DLD1 (cell line): ENCODE data around the gene ADRA2C.

ENCODE experiments used
- in situ Hi-C: cut with HindIII; loops from 2 replicates; pipeline ENCODE4 v1.10.0; 2017; ENCODE audit warnings: low sequenced_read_pairs

The ADRA2C gene

DNA sequence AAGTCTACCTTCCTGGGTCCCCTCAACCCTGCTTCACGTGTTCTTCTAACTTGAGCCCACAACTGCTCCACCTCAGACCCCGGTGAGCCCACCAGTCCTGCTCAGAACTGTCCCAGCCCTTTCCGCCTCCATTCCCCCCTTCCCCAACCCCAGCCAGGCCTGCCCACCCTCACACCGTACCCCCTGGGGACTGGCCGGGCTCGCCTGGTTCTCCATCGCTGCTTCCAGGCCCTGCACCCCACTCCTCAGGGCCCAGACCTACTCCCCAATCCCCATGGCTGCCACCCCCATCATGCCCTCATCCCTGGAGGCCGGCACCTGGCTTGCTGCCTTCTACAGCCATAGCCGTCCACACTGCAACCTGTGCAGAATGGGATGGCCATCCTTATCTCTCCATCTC is 23.4 kb downstream of the ADRA2C start:
- in situ Hi-C loops: no loop called here

DNA sequence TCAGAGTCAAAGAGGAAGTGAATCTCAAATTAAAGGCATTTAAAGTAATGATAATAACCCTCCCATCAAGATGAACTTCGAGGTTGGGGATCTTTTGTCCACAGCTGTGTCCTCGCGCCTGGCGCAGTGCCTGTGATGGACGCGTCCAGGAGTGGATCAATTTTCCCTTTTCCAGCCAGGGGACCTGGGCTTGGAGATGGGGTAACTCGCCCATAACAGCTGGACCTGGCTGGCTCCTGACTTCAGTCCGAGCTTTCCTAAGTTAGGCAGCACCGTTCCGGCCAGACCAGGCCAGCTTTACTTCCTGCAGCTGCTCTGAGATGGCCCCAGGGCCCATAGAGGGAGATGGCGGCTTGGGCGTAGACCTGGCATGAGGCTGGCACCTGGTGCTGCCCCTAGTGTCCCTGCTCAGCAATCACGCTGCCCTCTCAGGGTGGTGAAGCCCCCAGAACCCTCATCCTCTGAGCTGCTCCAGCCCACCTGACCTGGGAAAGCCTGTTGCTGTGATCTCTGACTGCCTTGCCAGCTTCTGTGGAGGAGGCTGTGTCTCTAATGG is 23.9 kb downstream of the ADRA2C start:
- in situ Hi-C loops: loop anchor here (10.0 kb wide), 1 partner anchor 55 kb away; no protein-coding TSS in a partner anchor

DNA sequence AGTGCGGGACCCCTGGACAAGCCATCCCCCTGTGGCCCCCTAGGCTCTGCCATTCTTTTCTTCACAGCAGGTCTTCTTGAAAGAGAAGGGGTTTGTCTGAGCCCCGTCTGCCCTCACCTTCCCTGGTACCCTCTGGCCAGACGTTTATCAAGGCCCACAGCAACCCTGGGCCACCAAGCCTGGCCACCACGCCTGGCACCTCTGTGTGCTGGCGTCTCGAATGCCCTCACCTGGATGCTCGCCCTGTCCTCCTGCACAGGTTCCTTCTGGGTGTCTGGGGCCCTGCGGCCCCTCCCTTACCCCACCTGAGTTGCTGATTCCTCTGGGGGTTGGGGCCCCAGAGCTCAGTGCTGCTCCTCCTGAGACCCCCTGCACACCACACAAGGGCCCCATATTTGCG is 25.1 kb downstream of the ADRA2C start:
- in situ Hi-C loops: loop anchor here (10.0 kb wide), 1 partner anchor 56 kb away; no protein-coding TSS in a partner anchor

DNA sequence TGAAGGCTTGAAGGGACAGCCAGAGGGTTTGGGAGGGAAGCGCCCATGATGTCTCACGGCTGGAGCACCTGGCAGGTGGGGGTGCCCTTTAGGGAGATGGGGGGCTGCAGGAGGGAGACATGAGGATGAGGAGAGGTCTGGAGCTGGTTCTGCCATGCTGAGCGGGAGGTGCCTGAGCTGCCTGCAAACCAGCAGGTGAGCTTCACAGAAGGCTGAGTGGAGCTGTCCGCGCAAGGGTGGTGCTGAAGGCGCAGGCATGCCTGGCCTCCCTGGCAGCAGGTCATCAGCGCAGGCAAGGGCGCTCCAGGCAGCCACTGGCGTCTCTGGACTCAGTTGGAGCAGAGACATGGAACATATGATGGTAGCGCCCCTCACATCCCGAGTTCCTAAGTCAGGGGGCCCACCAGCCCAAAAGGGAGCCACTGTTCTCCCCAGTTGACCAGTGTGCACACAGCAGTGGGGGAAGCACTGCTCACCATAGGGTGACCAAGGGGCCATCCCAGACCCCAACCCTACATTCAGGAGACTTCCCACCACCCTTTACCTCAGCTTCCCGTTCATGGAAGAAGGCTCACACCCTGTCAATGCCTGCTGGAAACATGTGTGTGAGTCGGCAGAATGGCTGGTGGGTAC is 25.8 kb downstream of the ADRA2C start:
- in situ Hi-C loops: loop anchor here (10.0 kb wide), 1 partner anchor 57 kb away; no protein-coding TSS in a partner anchor

DNA sequence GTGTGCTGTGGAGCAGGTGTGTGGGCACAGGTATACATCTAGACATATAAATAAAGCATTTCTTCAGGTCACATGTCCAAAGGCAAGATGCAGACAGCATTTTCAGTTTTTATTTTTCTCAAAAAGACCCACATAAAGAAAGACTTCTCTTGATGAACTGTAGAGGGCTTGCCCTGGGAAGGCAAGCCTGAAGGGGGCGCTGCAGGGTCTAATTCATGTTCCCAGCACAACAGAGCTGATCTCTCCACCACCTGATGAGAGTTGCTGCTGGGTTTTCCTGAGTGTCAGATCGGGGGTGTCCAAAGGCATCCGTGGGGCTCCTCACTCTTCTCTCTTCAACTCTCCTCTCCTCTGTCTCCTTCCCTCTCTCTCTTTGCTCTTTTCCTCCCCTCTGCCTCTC is 26.6 kb downstream of the ADRA2C start:
- in situ Hi-C loops: loop anchor here (10.0 kb wide), 1 partner anchor 58 kb away; no protein-coding TSS in a partner anchor

DNA sequence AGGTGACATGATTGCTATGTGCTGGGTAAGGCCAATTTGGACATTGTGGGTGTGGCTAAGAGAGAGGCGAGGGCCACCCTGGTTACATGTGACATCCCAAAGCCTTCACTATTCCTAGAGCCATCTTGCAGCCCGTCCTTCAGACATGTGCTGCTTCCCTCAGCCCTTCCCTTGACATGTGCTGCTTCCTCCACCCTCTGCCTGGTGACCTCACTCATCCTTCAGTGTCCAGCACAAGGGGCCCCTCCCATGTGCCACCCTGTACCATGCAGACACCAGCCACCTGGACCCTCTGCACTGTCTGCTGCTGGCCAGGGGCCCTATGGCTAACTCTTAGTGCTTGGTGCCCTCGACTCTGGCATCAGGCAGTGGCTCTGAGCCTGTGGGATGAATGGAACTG is 27.4 kb downstream of the ADRA2C start:
- in situ Hi-C loops: loop anchor here (10.0 kb wide), 1 partner anchor 59 kb away; no protein-coding TSS in a partner anchor

DNA sequence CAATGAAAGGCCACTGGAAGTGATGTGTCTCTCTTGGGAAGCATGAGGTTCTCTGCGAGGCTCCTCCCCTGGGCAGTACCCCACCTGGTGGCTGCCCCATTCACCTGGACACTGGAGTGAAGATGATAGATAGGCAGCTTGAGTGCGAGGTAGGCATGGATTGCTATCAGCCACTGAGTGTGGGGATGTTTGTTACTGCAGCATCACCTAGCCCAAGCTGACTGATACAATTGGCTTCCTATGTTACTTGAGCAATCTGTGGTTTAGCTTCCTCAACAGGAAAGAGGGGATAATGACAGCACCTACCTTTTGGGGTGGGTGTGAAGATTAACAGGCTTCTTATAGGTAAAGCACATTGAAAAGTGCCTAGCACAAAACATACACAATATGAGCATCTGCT is 30.8 kb downstream of the ADRA2C start:
- in situ Hi-C loops: loop anchor here (10.0 kb wide), 1 partner anchor 62 kb away; no protein-coding TSS in a partner anchor

DNA sequence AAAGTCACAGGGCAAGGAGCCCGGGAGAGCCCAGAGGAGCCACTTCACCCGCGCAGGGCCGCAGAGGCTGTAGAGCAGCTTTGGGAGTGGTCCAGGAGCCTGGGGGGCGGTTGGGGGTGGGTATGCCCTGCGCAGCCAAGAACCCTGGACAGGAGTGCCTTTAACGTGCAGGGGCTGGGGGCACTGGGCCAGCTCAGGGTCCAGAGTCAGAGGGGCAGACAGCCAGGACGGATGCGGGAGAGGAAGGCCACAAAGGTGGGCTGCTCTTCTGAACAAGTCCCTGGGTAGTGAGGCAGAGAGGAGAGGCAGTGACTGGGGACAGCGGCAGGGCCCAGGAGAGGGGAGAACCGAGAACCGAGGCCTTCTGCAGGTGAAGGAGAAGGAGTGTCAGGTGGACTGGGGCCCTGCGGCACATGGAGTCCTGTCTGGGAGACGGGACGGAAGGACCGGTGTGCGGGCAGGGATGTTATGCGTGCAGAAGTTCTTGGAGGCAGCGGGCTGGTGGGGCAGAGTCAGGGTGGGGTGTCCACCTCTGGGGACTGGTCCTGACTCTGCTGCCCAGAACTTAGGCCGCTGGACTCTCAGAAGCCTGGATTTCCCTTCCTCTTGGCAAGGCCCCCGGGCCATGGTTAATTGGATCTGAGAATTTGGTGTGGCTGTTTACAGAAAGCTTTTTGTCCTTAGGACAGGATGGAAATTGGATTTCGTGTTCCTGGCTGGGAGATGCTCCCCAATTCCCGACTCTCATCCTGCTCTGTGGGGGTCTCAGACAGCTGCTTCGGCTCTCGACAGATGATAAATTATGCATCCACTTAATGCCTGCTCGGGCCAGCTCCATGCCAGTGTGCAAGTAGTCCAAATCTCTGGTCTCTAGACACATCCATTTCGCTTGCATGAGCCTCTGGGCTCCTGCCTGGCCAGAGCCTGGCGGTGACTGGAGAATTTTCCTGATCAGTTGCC is 31.9 kb downstream of the ADRA2C start:
- in situ Hi-C loops: loop anchor here (10.0 kb wide), 1 partner anchor 63 kb away; no protein-coding TSS in a partner anchor

DNA sequence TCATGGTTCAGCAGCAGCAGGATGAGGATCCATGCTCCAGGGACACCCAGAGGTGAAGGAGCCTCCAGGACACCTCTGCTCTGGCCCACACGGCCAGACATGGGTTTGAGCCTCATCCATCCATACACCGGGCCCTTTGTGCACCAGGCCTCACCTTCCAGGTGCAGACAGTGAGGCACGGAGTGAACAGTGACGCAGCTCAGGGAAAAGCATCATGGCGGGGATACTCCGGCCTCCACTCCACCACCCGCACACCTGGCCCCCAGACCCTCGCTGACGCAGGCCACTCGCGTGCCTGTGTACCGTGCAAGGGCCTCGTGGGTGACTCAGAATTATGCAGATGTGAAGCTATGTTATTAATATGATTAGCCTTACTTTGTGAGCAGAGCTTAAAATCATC is 33.3 kb downstream of the ADRA2C start:
- in situ Hi-C loops: loop anchor here (10.0 kb wide), 1 partner anchor 65 kb away; no protein-coding TSS in a partner anchor

DNA sequence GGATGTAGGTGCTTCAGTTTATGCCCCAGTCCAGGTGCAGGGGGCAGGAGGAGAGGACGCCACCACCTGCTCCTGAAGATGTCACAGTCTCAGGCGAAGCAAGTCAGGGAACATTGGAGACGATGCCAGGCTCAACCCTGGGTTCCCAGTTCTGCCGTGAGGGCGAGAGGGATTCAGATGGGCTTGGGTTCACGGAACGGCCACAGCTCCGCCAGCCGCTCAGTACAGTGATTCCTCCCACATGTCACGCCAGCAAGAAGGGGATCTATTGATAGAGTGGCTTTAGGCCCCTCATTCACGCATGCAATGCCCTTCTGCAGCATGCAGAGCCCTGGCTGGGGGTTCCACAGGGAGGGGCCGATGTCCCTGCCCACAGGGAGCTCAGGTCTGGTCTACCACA is 34.2 kb downstream of the ADRA2C start:
- in situ Hi-C loops: no loop called here

DNA sequence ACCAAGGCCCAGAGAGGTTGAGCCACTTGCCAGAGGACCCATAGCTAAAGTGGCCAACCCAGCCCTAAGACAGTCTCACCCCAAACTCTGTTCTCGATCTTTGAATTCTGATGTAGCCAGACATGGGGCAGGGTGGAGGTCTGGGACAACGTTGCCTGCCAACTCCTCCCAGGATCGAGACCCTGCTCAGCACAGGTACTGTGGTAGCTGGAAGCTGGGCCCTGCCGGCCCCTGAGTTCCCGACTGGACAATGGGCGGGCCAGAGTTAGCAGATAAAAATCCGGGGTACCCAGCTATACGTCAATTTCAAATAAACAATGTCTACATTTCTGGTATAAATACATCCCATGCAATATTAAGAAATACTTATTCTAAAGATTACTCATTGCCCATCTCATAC is 35.3 kb downstream of the ADRA2C start:
- in situ Hi-C loops: no loop called here

DNA sequence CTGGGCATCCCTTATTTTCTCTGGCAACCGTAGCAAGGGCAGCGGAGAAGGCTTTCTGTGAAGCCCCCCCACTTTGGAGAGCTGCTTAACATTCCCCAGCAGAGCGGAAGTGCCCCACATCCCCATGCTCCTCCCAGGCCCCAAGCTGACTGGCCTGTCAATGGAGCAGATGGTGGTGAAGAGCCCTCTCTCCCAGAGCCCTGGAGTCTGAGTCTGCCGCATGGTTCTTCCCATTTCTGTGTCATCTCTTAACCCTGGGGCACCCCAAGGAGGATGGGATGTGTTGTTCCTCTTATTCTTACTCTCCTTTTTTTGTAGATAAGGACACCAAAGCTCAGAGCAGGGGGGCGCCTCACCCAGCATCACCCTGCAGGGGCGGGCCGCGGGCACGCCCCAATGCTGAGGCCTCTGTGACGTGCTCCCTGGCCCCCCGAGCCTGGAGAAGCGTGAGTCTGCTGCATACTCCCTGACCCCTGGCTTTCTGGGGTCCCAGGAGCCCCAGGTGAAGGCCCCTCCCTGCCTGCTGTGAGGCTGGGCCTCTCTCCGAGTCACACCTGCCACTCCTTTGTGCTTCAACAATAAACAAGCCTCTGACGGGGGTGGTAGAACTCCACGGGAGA is 35.9 kb downstream of the ADRA2C start:
- in situ Hi-C loops: no loop called here

DNA sequence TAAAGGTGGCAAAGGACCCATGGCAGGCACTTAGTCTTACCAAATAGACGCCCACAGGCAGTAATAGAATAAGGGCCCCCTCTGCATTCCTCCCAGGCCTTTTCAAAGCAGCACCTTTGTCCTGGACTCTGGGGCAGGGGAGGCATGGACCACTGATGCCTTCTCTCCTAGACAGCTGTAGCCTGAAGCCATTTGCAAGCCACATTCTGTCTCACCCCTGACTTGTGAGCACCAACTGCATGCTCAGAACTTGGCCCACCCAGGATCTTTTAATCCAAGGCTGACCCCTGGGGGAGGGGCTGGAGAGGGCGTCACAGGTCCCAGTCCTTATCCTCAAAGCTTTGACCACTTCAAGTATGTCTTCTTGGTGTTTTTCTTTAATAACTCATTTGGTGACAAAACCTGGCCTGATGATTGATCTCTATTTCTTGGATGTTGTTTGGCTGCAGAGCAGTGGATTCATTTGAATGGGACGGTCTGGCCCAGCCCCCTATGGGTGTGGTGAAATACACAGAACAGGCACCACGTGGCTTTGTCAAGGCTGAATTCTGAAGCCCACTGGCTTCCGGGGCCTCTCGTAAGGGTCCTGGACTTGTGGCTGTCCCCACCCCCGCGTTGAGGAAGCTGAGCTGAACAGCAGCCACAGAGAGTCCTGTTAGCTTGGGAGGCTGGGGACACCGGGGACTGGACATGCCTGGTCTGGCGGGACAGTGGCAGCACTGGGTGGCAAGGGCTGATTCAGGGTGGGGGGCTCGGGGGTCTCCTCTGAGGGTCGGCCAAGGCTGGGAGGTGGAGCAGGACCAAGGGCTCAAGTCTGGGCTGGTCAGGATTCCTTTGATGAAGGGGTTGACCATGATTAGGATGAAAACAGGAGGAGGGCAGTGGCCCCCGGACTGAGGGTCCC is 36.6 kb downstream of the ADRA2C start:
- in situ Hi-C loops: no loop called here

DNA sequence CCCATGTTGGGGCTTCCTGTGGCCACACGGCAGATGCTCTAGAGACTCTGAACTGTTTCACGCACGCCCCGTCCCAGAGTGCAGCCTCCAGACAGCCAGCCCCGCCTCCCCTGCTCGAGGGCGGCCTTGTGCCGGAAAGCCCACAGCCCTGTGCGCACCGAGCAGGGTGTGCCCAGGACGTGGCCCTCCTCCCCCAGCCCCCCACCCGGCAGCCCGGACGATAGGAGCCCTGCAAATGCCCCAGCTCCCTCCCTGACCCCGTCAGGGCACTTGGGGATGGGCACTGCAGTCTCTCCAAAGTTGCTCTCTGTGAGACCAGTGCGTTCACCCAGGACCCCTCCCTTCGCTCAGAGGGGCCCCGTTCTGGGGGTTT is 37.3 kb downstream of the ADRA2C start:
- in situ Hi-C loops: no loop called here

DNA sequence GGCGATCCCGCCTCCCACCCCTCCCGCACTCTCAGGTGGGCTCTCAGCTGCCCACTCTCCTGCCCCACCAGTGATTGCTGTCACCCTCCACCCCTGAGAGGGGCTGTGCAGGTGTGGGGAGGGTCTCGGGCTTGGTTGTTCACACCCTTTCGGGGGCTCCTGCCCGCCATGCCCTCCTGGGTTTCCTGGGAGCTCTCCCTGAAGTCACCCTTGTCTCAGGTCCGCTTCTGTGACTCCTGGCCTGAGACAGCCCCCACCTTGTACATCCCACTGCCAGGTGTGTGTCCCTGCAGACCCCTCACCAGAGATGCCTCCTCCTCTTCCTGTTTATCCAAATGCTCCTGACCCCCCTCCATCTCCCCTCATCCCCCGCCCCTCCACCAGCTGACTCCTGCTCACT is 37.8 kb downstream of the ADRA2C start:
- in situ Hi-C loops: no loop called here

DNA sequence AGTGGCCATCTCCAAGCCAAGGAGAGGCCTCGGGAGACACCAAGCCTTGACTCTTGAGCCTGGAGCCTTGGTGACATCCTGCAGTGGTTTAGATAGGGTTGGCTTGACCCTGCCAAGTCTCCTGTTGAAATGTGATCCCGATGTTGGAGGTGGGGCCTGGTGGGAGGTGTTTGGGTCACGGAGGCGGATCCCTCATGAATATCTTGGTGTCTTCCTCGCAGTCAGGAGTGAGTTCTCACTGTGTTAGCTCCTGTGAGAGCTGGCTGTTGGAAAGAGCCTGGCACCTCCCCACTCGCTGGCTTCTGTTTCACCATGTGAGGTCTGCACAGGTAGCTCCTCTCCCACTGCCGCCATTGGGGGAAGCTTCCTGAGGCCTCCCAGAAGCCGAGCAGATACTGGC is 38.8 kb downstream of the ADRA2C start:
- in situ Hi-C loops: no loop called here

DNA sequence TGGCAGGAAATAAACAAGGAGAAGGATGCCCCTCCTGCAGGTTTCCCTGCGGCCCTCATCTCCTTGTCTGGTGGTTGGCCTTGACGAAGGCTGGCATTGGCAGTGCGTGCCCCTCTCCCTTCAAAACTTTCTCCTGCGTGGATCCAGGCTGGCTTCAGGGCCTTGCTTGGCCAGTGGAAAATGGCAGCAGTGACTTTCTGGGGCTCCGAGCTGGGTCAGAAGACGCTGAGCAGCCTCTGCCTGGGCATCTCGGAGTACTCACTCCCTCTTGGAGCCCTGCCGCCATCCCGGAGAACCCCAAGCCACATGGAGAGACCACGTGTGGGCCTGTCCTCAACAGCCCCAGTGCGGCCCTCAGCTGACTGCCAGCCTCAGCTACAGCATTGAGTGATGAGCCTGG is 39.5 kb downstream of the ADRA2C start:
- in situ Hi-C loops: no loop called here

DNA sequence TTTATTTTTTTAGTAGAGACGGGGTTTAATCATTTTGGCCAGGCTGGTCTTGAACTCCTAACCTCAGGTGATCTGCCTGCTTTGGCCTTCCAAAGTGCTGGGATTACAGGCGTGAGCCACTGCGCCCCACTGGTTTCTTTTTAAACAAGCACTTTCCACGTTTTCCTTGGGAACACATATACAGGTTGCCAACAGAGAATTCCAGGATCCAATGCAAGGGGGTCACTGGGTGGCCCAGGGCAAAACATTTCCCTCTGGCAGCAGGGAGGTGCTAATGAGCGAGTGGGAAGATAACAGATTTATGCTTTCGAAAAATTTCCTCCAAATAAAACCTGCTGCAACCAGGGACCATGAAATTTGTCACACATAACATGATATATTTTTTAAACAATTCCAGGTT is 41.1 kb downstream of the ADRA2C start:
- in situ Hi-C loops: no loop called here

DNA sequence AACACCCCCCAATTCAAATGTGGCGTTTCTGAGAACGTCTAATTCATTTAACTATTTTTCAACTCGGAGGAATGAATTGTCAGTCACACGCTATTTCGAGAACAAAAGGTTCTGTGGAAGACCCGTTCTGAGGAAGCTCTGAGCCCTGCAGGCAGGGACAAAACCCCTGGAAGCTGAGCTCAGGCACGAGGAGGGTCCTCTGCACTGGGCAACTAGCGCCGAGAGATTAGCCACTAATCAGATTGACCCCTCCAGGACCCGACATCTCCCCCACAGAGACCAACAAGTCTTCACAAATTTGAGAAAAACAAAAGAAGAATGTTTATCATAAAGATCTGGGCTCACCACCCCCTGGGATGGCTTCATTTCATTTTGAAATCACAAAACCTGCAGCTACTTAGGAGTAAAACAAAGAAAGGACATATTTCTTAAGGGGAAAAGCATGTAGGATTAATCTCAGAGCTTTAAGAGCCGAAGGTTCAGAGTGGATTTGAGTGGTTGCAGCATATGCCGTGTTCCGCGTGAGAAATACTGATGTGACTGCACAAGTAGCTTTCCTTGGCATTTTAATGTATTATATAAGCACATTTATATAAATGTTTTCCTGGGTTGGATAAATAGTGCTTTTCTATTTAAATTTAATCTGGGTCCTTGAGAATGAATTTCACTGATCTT is 41.8 kb downstream of the ADRA2C start:
- in situ Hi-C loops: no loop called here
